Body of pancreas (tissue), 4 donors: ENCODE results near the gene COL26A1.

Experiments used
- POLR2A ChIP-seq, 3 donors: fragments of 450-650 bp; IDR thresholded peaks; one replicate each; pipeline ENCODE4 v1.6.1; 2016; ENCODE audit warnings: antibody characterized with exemption in 3 of 3, mild to moderate bottlenecking in 2 of 3
- TF ChIP-seq, protein P1 (sequence below), 7 experiments: fragments of 450-650 bp in 4 of 7; fragments of 200-600 bp in 3 of 7; sonication (generic) in 3 of 7; IDR thresholded peaks; one replicate each; pipeline ENCODE4 v1.5.1; 2016 to 2019; ENCODE audit warnings: antibody characterized with exemption in 7 of 7

- TF ChIP-seq, protein P1, sequence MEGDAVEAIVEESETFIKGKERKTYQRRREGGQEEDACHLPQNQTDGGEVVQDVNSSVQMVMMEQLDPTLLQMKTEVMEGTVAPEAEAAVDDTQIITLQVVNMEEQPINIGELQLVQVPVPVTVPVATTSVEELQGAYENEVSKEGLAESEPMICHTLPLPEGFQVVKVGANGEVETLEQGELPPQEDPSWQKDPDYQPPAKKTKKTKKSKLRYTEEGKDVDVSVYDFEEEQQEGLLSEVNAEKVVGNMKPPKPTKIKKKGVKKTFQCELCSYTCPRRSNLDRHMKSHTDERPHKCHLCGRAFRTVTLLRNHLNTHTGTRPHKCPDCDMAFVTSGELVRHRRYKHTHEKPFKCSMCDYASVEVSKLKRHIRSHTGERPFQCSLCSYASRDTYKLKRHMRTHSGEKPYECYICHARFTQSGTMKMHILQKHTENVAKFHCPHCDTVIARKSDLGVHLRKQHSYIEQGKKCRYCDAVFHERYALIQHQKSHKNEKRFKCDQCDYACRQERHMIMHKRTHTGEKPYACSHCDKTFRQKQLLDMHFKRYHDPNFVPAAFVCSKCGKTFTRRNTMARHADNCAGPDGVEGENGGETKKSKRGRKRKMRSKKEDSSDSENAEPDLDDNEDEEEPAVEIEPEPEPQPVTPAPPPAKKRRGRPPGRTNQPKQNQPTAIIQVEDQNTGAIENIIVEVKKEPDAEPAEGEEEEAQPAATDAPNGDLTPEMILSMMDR (IDR thresholded peaks at IDR 0.05), result no peak
- TF ChIP-seq POLR2A (IDR thresholded peaks at IDR 0.05), result no peak
Observed at GRCh38 chr7:101582971-101583370, 220.3 kb downstream of the COL26A1 start.
